IPS DF 4.7 (cell line): ENCODE data around the gene GALNT8.
"Not testable (repeated sequence)": the region's sequence is repeated elsewhere in the genome, so short reads cannot be mapped to it uniquely, and the experiment has no call there.

Experiments used
- DNase-seq: peaks from one replicate; pipeline ENCODE4 v3.0.0-alpha.2; 2013; ENCODE audit warnings: low spot score; ENCODE audit errors: extremely low read depth

Gene GALNT8, protein sequence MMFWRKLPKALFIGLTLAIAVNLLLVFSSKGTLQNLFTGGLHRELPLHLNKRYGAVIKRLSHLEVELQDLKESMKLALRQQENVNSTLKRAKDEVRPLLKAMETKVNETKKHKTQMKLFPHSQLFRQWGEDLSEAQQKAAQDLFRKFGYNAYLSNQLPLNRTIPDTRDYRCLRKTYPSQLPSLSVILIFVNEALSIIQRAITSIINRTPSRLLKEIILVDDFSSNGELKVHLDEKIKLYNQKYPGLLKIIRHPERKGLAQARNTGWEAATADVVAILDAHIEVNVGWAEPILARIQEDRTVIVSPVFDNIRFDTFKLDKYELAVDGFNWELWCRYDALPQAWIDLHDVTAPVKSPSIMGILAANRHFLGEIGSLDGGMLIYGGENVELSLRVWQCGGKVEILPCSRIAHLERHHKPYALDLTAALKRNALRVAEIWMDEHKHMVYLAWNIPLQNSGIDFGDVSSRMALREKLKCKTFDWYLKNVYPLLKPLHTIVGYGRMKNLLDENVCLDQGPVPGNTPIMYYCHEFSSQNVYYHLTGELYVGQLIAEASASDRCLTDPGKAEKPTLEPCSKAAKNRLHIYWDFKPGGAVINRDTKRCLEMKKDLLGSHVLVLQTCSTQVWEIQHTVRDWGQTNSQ

DNA sequence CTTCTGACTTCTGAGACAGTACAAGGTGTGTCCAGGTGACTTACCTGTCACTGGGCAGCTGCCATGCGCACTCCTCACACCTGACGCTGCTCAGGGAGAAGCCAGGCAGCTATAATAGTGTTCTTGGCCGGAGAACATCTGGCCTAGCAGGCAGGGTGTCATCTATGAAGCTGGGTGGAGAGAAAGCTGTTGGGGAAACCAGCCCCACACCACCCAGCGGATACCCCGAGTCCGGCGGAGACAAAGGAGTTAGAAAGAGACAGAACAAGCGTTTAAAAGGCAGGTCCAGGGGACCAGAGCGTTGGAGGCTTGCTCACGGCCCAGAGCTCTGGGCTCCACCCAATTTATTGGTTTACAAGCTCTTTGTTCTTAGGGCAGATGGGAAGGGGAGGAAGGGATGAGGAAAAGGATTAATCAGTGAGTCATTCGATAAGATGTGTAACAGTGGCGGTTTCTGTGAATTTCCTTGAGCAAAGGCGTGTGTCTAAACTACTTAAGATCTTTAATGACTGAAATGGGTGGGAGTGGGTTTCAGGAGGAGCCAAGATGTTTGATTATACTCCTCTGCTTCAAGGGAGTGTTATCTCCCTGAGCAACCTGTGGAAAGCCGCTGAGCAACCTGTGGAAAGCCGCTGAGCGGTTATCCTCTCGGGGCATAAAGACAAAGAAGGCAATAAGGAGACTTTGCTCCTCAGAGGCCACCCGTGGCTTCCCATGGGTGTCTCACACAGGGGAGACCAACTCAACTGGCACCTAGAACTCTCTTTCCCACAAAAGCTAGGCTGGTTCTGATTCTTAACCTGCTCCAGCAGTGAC lies at the start of gene GALNT8:
GALNT8 (plus strand) TSS at position 580 of the 816 bp plus-strand sequence. CDS start 278 bp downstream, outside the sequence.
- no peak for DNase-seq

DNA sequence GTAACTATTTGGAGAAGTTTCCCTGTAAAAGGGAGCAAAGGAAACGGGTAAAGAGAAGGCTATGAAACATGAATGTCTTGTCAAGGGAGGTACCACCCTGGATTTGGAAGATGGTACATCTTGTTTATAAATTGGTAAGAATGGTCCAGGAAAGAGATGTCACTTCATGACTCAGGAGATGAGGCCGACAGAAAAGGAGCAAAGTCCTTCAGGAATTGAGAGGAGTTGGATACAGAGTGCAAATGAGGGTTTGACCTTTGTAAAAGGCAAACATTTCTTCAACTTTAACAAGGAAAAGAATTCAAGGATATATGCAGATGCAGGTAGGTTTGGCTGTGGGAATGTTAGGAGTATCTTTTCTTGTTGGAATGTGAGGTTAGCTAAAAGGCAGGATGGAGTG lies 40.5 kb upstream of the GALNT8 start:
- DNase-seq = no peak

DNA sequence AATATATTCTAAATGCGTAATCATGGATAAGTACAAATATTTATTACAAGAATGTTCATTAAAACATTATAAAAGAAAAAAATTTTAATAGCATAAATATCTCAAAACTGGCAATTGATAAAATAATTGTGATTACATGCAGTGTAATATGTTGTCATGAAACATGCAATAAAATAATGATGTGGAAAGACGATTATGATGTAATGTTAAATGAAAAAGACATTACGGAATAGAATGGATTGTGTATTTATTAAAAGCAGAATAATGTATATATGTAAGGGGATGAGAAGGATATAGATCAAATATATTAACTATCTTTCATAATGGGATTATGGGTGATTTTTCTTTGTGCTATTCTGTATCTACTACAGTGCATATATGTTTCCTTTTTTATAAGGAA lies 38.5 kb upstream of the GALNT8 start:
- no peak for DNase-seq

DNA sequence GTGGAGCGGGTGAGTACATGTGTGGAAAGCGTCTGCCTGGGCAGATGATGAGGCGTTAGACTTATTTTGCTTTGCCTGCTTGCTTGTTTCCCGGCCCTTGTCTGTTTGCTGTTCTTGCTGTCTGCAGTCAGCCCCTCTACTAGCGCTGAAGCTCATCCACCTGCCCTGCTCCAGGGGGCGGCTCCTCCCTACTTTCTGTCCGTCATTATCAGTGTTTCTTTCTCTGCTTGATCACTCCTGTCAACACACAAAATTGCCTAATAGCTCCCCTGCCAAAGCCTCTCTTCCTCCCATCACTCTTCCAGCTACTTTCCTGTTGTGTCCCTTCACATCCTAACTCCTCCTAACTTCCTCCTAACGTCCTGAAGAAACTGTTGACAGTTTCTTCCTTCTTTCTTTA lies 34.9 kb upstream of the GALNT8 start:
- no peak for DNase-seq

DNA sequence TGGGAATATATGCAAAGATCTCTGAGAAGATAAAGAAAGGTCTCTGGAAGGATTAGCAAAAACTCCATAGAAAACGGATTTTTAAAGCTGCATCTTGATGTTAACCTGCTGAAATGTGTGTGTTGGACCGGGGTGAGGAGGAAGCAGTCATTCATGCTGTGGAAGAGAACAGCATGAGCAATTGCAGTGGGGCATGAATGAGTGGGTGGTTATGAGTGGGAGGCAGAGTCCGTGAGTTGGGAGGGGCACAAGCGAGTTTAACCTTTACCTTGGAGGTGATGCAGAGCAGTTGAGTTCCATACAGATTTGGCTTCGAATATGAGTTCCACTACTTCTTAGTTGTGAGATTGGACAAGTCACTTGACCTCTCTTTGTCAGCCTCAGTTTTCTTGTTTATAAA lies 29.4 kb upstream of the GALNT8 start:
- no peak for DNase-seq

DNA sequence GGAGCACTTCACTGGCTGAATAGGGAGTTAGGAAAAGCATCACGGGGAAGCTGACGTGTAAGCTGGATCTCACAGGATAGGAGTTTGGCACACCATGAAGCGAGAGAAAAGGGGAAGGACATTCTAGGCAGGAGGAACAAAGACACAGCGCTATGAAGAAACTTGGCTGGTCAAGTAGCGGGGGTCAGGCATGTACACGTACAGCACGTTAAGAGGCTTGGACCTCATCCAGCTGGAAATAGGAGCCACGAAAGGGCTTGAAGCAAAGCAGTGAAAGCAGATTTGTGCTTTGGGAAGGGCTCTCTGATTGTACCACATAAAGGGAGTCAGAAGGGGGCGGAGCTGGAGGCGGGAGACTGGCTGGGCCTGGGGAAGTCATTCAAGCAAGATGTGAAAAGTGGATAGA lies 19.6 kb upstream of the GALNT8 start:
- DNase-seq = no peak

DNA sequence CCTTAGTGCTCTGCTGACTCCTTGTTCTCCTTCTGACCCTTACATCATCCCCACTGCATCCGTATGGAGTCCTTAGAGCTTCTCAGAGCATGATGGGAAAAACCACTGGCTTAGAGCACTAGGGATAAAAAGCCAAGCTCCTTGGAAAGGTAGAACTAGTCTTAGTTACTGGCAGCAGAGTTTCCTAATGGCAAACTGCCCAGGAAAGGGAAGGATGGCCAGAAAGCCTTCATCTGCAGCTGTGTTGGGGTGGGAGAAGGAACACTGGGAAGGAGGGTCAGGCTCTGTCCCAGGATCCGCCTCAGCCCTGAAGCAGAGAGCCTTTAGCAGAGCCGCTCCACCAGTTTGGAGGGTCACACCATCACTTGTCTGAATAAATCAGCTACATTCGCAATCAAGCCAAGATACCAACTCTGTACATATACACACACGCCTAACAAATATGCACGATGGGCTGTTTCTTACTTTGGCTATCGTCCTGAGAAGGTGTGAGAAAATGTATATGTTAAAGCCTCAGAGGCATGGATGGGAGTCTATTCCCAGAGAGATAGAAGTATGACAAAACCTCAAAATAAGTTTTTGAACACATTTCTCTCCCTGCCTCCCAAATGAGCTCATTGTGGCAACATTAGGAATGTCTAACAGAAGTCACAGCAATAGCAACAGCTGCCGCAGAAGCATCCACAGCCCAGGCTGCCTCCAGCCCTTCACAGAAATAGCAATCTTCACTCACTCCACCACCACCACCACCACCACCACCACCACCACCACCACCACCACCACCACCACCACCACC lies 18.6 kb upstream of the GALNT8 start:
- no peak for DNase-seq

DNA sequence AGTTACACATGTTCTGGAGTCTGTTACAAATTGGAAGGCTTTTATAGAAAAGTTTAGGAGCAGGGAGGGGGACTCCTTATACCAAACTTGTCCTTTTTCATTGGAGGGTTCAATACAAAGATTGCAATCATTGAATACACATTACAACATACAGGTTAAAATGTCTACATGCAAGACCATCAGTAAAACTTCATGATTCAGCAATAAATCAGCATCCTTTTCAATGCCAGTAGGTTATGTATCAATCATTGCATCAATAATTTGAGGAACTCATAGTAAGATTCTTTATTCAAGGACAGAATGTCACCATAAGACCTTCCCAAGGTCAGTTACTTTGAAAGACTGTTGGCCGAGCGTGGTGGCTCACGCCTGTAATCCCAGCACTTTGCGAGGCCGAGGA lies 16.5 kb upstream of the GALNT8 start:
- DNase-seq = no peak

DNA sequence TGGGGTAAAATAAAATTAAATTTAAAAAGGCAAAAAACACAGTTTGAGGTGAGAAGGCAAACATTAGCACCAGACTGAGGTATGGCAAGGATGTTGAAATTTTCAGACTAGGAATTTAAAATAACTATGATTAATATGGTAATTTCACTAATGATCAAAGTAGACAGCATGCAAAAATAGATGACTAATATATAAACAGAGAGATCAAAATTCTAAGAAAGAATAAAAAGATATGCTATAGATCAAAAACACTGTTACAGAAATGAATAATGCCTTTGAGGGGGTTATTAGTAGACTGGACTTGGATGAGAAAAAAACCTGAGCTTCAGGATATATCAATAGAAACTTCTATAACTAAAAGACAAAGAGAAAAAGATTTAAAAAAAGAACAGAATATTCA lies 14.4 kb upstream of the GALNT8 start:
- no peak for DNase-seq

DNA sequence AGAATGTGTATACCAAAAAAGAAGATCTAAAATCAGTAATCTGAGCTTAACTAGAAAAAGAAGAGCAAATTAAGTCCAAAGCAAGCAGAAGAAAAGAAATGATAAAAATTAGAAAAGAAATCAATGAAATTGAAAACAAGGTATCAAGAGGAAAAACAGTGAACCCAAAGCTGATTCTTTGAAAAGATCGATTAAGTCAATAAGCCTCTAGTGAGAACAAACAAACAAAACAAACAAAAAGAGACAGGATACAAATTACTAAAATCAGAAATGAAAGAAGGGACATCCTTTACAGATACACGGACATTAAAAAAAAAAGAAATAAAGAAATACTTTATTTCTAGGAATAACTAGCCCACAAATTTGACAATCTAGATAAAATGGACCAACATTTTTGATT lies 12.9 kb upstream of the GALNT8 start:
- no peak for DNase-seq

DNA sequence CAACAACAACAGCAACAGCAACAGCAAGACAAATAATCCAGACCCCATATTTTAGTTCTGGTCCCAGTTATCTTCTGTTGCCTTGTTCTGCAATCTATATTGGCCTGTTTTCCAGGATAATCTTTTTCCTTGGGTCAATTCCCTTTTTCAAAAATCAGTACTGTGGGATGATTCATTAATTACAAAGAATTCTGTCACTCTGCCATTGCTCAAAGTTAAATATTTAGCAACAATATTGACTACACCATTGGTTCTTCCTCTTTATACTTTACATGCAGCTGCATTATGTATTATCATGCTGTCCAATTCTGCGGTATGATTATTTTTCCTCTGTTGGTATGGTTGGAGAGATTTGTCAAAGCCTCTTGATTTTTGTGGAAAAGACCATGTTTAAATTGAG lies 10.1 kb upstream of the GALNT8 start:
- DNase-seq = no peak

DNA sequence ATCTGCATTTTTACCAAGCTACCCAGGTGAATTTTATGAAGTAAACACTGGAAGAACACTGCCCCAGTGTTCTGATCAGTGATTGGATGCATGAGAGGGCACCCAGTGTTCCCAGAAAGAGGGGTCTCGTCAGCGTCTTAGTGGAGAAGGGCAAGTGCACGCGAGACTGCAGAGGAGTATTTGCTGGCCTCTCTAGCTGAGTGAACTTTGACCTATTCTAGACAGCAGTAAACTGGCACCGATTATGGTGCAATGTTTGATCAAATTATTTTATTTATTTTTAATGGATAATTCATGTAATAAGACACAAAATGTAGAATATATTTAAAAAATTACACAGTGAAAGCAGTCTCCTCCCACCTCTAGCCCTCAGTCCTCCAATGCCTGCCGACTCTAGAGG lies 5.3 kb upstream of the GALNT8 start:
- DNase-seq = no peak

DNA sequence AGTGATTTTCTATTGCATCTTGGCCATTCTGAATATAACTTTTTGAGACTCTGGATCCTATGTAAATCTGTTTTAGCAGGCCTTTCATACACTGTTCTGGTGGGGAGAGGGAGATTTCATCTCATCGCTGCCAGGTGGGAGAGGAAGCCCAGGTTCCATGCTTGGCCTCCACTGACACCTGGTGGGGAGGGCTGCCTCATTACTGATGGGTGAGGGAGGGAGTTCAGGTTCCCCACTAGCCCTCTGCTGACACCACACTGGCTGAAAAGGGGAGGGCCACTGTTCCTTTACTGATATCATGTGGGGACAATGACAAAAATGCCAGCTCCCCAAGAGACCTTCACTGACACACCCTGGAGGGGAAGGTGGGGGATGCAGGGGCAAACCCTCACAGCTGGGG lies 2.4 kb upstream of the GALNT8 start:
- DNase-seq = no peak

DNA sequence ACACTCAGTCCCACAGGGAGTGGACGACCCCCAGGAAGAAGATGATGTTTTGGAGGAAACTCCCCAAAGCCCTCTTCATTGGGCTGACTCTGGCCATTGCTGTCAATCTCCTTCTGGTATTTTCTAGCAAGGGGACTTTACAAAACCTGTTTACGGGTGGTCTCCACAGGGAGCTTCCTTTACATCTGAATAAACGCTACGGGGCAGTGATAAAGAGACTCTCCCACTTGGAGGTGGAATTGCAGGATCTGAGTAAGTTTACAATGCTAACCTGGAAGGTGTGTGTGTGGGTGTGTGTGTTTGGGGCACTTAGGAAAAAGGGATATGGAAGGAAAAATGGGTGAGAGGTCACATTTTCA lies 416 bp downstream of the GALNT8 start:
- peak; percentile 72 for DNase-seq

DNA sequence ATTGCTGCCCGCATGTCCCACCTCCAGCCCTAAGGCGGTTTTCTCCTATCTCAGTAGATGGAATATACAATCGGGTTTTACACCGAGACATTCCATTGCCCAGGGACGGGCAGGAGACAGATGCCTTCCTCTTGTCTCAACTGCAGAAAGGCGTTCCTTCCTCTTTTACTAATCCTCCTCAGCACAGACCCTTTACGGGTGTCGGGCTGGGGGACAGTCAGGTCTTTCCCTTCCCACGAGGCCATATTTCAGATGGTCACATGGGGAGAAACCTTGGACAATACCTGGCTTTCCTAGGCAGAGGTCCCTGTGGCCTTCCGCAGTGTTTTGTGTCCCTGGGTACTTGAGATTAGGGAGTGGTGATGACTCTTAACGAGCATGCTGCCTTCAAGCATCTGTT lies 1.4 kb downstream of the GALNT8 start:
- DNase-seq = not testable (repeated sequence)

DNA sequence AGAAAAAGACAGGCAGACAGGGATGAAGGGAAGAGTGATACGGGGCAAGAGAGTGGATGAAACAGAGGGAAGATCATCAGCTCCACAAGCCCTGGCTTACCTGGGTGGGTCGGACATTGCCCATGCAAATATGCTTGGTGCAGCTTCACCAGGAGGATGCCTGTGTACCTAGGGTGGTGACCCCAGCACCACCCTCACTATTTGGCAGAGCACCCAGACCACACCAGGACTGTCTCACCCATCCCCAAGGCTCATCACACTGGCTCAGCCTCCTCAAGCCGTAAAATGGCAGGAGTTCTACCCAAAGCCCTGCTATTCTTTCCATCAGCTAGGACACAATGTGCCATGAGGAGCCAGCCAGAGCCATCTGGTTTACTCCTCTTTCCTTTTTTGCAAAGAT lies 3.0 kb downstream of the GALNT8 start:
- DNase-seq = no peak

DNA sequence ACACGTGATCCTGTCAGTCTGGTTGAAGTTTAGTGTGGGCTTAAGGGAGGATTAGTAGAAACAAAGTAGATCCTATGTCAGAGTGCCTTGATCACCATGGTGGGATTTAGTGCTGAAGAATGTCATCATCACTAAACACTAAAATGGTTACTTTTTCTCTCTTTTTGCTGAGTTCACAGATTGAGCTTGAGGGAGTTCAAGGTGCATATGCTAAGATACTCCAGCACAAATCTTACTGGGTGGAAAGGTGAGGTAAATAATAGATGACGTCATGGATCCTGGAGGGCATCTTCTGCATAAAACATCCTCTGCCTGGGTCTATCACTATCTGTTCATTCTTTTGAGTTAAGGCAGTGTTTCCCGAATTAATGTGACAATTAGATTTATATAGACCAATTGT lies 4.9 kb downstream of the GALNT8 start:
- DNase-seq = no peak

DNA sequence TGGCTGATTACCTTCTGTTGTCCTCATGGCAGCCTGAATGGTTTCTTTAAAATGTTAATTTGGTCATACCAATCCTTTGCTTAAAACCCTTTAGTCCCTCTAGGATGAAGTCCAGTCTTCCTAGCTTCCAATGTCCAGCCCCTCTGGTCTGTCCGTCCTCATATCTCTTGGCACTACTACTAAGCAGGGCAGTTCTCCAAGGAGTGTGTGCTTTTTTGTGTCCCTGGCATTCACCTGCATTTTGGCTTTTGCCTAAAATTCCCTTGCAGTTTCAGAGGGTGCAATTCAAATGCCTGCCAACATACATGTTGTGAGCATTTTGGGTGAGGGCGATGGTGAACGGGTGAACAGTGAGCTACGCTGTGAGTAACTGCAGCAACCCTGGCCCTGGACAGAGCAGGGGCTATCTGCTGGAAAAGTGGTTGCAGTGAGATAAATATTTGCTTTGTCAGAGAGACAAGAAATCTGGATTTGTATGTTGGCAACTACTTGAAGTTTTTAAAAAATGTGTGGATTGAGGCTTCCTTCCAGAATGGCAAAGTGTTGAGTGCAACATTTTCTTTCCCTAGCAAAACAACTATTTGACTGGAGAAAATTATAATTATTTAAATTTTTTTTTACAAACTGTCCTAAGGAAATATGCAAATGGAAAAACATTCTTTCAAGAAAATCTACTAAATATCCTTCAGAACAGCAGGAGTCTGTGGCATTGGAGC lies 14.6 kb downstream of the GALNT8 start:
- no peak for DNase-seq

DNA sequence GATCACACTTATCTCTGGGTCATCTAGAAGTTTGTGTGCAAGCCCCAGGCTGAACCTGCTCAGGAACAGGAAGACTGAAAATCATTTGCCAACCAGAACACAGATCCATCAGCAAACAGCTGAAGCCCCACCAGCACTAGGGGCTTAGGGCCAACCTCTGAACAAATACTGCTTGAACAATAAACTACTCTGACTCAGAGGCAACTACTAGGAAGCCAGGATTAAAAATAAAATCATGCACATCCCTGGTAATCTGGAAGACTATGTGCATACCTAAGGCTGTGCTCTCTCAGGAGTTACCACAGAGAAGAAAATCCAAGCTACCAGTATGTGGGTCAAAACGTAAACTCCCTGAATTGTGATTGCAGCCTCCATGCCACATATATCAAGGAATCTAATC lies 15.9 kb downstream of the GALNT8 start:
- no peak for DNase-seq

DNA sequence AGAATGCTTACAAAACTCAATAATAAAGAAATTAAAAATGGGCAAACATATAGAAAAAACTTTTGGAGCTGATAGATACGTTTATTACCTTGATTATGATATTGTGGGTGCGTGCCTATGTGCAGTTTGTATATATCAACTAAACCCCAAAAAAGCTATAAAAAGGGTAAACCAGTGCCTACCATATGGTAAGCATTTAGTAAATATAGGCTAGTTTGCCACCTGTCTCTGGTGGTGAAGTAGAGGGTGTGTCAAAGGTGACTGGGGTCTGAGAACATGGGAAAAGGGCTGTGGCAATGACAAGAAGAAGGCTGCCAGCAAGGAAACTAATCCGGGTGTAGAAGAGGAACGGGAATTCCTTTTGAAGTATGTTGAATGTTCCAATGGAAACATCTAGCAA lies 18.3 kb downstream of the GALNT8 start:
- no peak for DNase-seq

DNA sequence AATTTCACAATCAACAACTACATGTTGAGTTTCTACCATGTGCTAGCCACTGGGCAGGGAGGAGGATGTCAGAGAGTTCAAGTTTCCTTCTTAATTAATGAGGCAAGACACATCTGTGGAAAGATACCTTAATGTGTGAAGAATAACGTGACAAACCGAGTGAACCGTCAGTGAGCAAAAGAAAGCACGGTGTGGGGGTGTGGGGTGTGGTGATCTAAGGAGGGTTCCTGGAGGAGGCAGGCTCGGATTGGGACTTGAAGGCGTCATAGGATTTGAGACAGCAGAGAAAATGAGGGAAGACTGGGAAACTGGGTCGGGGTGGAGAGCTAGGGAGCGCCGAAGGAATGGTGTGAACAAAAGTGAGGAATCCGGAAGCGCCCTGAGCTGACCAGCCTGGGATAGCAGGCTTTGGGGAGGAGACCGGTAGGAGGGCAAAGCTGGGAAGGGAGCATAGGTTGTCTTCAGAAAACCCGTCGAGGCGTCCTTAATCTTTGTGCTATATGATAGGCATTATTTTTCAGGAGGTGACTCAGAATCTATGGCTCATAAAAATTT lies 22.3 kb downstream of the GALNT8 start:
- DNase-seq = no peak
